Endothelial cell of umbilical vein (primary cell): ENCODE measurements around the gene MANBA. TPM values are rescaled to one million over a fixed set of nuclear protein-coding genes. Genes with fewer than 3 reads are reported as not detected.

Source experiments
- BruUV-seq: library from RNA; stranded (reverse); fragments of 400-500 nt; replicated peaks from 2 replicates; lab custom pipeline; 2021; lab: Mats Ljungman, UMichigan
- CTCF ChIA-PET: fragments of 300-600, 350-600 bp; sonication (Branson Sonifier 250); formaldehyde crosslinking; loops from one replicate; lab custom pipeline; 2021; ENCODE audit warnings: antibody characterized with exemption, inconsistent platforms; lab: Charles Lee
- POLR2A ChIA-PET: fragments of 300-600, 350-600 bp; sonication (Branson Sonifier 250); formaldehyde crosslinking; loops from one replicate; lab custom pipeline; 2021; ENCODE audit warnings: antibody characterized with exemption, inconsistent platforms; lab: Charles Lee
- DNase-seq: peaks from one replicate; pipeline ENCODE4 v3.0.0-alpha.2; 2011; ENCODE audit warnings: low read depth, low spot score
- FAIRE-seq: peaks from 2 replicates; lab custom pipeline; 2011; peaks lifted over from hg19 to GRCh38; lab: Jason Lieb, UNC
- H2AFZ ChIP-seq: 2 replicates; pipeline ENCODE4 v1.6.0; 2012; ENCODE audit warnings: low read depth, low read length, control low read depth, inconsistent platforms
- H3K27ac ChIP-seq: 2 replicates; pipeline ENCODE4 v1.5.1; 2011; ENCODE audit warnings: low read depth, mild to moderate bottlenecking, control low read depth, low read length, moderate library complexity; ENCODE audit not compliant: insufficient read depth
- H3K27me3 ChIP-seq, 2 experiments: 2 replicates each; pipeline versions ENCODE4 v1.6.0 to v1.6.1; 2011; ENCODE audit warnings: low read length in 2 of 2, mixed read lengths in 1 of 2; ENCODE audit not compliant: control insufficient read depth in 2 of 2, insufficient read depth in 2 of 2
- H3K36me3 ChIP-seq, 2 experiments: 2 replicates in 1 of 2; 3 replicates in 1 of 2; pipeline ENCODE4 v1.5.1; 2011; ENCODE audit warnings: low read length in 2 of 2, mild to moderate bottlenecking in 1 of 2, moderate library complexity in 1 of 2; ENCODE audit not compliant: control insufficient read depth in 2 of 2, insufficient read depth in 2 of 2; ENCODE audit errors: extremely low read depth in 1 of 2
- H3K4me1 ChIP-seq: 3 replicates; pipeline ENCODE4 v1.5.1; 2011; ENCODE audit warnings: mild to moderate bottlenecking, low read length; ENCODE audit not compliant: control insufficient read depth, insufficient read depth; ENCODE audit errors: extremely low read depth
- H3K4me2 ChIP-seq: 2 replicates; pipeline ENCODE4 v1.6.1; 2011; ENCODE audit warnings: low read length, control low read depth, mixed read lengths; ENCODE audit not compliant: insufficient read depth
- H3K4me3 ChIP-seq, 3 experiments: fragments of 200-600 bp in 1 of 3; sonication (generic), shearing (Covaris generic) in 1 of 3; replicated peaks in 1 of 3; 2 replicates each; pipeline ENCODE4 v1.5.1; 2011 to 2016; ENCODE audit warnings: control low read depth in 3 of 3, low read length in 3 of 3, mild to moderate bottlenecking in 2 of 3, inconsistent platforms in 1 of 3, low read depth in 1 of 3, moderate library complexity in 1 of 3; ENCODE audit not compliant: insufficient read depth in 1 of 3
- H3K79me2 ChIP-seq: 2 replicates; pipeline ENCODE4 v1.6.0; 2012; ENCODE audit warnings: low read length, inconsistent platforms; ENCODE audit not compliant: control insufficient read depth, insufficient read depth
- H3K9ac ChIP-seq: replicated peaks from 2 replicates; pipeline ENCODE3; 2011; ENCODE audit warnings: low read length, control low read depth; ENCODE audit not compliant: insufficient read depth; ENCODE audit errors: extremely low read depth
- H3K9me1 ChIP-seq: replicated peaks from 3 replicates; pipeline ENCODE4 v1.6.0; 2011; ENCODE audit warnings: mild to moderate bottlenecking, low read length; ENCODE audit not compliant: control insufficient read depth, insufficient read depth; ENCODE audit errors: extremely low read depth
- H3K9me3 ChIP-seq: replicated peaks from 2 replicates; pipeline ENCODE4 v1.5.1; 2012; ENCODE audit warnings: low read length, inconsistent platforms; ENCODE audit not compliant: control insufficient read depth, insufficient read depth
- H4K20me1 ChIP-seq: replicated peaks from 2 replicates; pipeline ENCODE3; 2011; ENCODE audit warnings: mild to moderate bottlenecking, low read length; ENCODE audit not compliant: control insufficient read depth, insufficient read depth; ENCODE audit errors: extremely low read depth
- EZH2 ChIP-seq: IDR thresholded peaks from 2 replicates; pipeline ENCODE4 v1.6.1; 2012; ENCODE audit warnings: borderline replicate concordance, low read depth, mild to moderate bottlenecking, moderate library complexity, low read length, inconsistent platforms; ENCODE audit not compliant: severe bottlenecking
- FOS ChIP-seq: IDR thresholded peaks from 2 replicates; pipeline ENCODE4 v1.6.1; 2011; ENCODE audit warnings: mild to moderate bottlenecking, low read length, moderate library complexity, borderline replicate concordance; ENCODE audit not compliant: insufficient read depth
- GATA2 ChIP-seq: IDR thresholded peaks from 2 replicates; pipeline ENCODE4 v1.7.0; 2011; ENCODE audit warnings: low read depth, mild to moderate bottlenecking, moderate library complexity, mixed read lengths, low read length; ENCODE audit not compliant: insufficient read length, insufficient read depth
- JUN ChIP-seq: IDR thresholded peaks from 2 replicates; pipeline ENCODE4 v1.6.1; 2011; ENCODE audit warnings: borderline replicate concordance, low read depth; ENCODE audit not compliant: insufficient read length, insufficient read depth
- MYC ChIP-seq: IDR thresholded peaks from one replicate; pipeline ENCODE4 v1.6.1; 2011; ENCODE audit warnings: mild to moderate bottlenecking, low read depth, low read length
- POLR2A ChIP-seq: IDR thresholded peaks from 2 replicates; pipeline ENCODE4 v1.6.1; 2012; ENCODE audit warnings: low read depth, mild to moderate bottlenecking, control low read depth, low read length
- POLR2AphosphoS5 ChIP-seq: IDR thresholded peaks from 2 replicates; pipeline ENCODE4 v1.6.1; 2012; ENCODE audit warnings: low read depth, mild to moderate bottlenecking, control low read depth, low read length, moderate library complexity; ENCODE audit not compliant: insufficient read depth
- dilution Hi-C: fragments of 300-500 bp; cut with MboI; formaldehyde crosslinking; loops from one replicate; pipeline ENCODE4 v1.15.0; 2019; ENCODE audit warnings: low sequenced_read_pairs; ENCODE audit not compliant: extremely low pct_ligation_motif_present
- intact Hi-C: fragments of 100-400 bp; cut with micrococcal nuclease; formaldehyde crosslinking; loops from one replicate; pipeline ENCODE4 v1.10.0; 2022
- polyA plus RNA-seq, 4 experiments: library from polyadenylated mRNA; depleted of rRNA in 3 of 4; stranded (reverse) in 3 of 4; unstranded in 1 of 4; fragments of >200 nt; gene quantifications; 2 replicates each; pipeline versions ENCODE4 v1.2.1 to v1.2.3, GENCODE V29; 2011 to 2012; ENCODE audit warnings: missing spikeins in 1 of 4
- total RNA-seq: library from RNA; stranded (reverse); gene quantifications from 2 replicates; pipeline ENCODE4 v1.2.3, GENCODE V29; 2021
- TF ChIP-seq, protein P1 (sequence below): IDR thresholded peaks from 2 replicates; pipeline ENCODE4 v1.6.1; 2011; ENCODE audit not compliant: insufficient read depth, insufficient read length
- TF ChIP-seq, protein P2 (sequence below), 2 donors: IDR thresholded peaks; 1 replicate in 1 of 2; 2 replicates in 1 of 2; pipeline ENCODE4 v1.5.1; 2011; ENCODE audit warnings: low read length in 2 of 2, mild to moderate bottlenecking in 2 of 2, moderate library complexity in 2 of 2, control low read depth in 1 of 2, inconsistent platforms in 1 of 2, low read depth in 1 of 2; ENCODE audit not compliant: insufficient read depth in 1 of 2; ENCODE audit errors: extremely low read depth in 1 of 2

Gene MANBA
- total and polyA plus RNA-seq, 2 donors (not counting 3 experiments of a cell fraction or from before 2014, with no cell fraction given): 5.6 to 7.7 TPM

DNA sequence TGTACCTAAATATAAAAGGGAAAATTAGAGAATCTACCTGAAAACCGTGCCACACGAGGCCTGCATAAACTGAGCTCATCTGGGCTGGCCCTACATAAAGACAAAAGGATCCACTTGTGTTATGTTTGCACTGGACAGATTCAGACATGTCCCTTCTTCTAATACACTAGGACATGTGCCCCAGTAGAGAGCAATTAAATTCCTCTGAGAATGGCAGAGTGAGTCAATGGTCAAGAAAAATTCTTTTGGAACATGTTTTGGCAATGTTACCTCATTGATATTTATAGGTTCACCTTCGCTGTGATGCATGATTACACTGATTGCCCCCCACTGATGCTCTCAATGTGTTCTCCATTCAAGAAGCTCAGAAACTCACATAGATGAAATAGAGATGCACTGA lies 95.2 kb downstream of the MANBA start:
- Histone ChIP-seq H3K9ac (no peak overlapping the region), H3K9me1 (no peaks in the 10 kb centered on the region), H3K36me3 (no peaks in the 10 kb centered on the region), H4K20me1 (no peaks in the 10 kb centered on the region), H3K4me3 (no peak overlapping the region), H3K27me3 (no peaks in the 10 kb centered on the region), H3K79me2 (no peaks in the 10 kb centered on the region), H2AFZ (no peak overlapping the region), H3K9me3 (no peaks in the 10 kb centered on the region), H3K4me2 (no peak overlapping the region), H3K27ac (no peak overlapping the region), H3K4me1 (no peaks in the 10 kb centered on the region)
- intact Hi-C loops: no loop called here
- DNase-seq (no peak), FAIRE-seq (no peak)
- TF ChIP-seq, protein P1, sequence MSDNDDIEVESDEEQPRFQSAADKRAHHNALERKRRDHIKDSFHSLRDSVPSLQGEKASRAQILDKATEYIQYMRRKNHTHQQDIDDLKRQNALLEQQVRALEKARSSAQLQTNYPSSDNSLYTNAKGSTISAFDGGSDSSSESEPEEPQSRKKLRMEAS: no peak
- TF ChIP-seq GATA2: no peak
- TF ChIP-seq FOS: no peak
- TF ChIP-seq, protein P2, sequence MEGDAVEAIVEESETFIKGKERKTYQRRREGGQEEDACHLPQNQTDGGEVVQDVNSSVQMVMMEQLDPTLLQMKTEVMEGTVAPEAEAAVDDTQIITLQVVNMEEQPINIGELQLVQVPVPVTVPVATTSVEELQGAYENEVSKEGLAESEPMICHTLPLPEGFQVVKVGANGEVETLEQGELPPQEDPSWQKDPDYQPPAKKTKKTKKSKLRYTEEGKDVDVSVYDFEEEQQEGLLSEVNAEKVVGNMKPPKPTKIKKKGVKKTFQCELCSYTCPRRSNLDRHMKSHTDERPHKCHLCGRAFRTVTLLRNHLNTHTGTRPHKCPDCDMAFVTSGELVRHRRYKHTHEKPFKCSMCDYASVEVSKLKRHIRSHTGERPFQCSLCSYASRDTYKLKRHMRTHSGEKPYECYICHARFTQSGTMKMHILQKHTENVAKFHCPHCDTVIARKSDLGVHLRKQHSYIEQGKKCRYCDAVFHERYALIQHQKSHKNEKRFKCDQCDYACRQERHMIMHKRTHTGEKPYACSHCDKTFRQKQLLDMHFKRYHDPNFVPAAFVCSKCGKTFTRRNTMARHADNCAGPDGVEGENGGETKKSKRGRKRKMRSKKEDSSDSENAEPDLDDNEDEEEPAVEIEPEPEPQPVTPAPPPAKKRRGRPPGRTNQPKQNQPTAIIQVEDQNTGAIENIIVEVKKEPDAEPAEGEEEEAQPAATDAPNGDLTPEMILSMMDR (IDR thresholded peaks at IDR 0.05; ENCODE audit: extremely low read depth in 1 of 2, insufficient read depth in 1 of 2, low read depth in 1 of 2, low read length in 2 of 2): no peak
- no peak for TF ChIP-seq POLR2A
- no peak for TF ChIP-seq MYC
- no peak for TF ChIP-seq EZH2
- TF ChIP-seq POLR2AphosphoS5: no peak
- TF ChIP-seq JUN: no peak
- BruUV-seq: no TSS peak
- ChIA-PET POLR2A (no interaction called here), CTCF (no interaction called here)
- dilution Hi-C loops: no loop called here
